K562 (cell line): ENCODE results near the gene FKBP2. TPM values are rescaled to one million over a fixed set of nuclear protein-coding genes. Genes with fewer than 3 reads are reported as not detected.

Experiments used
- ADNP ChIP-seq: fragments of 200-800 bp; sonication (Bioruptor generic); IDR thresholded peaks from 2 replicates; pipeline ENCODE4 v1.6.1; 2016; ENCODE audit warnings: missing genetic modification characterization, missing compliant biosample characterization
- CREM ChIP-seq: IDR thresholded peaks from 2 replicates; pipeline ENCODE4 v1.6.1; 2014; ENCODE audit warnings: antibody characterized with exemption, low read depth
- DEAF1 ChIP-seq: fragments of 450-650 bp; formaldehyde crosslinking; IDR thresholded peaks from 2 replicates; pipeline ENCODE4 v1.4.0; 2020; ENCODE audit warnings: mild to moderate bottlenecking, moderate library complexity
- FOXA1 ChIP-seq: fragments of 450-650 bp; IDR thresholded peaks from 2 replicates; pipeline ENCODE4 v1.6.1; 2016; ENCODE audit warnings: mild to moderate bottlenecking, borderline replicate concordance
- HOXB6 ChIP-seq: fragments of 250-450 bp; sonication (Bioruptor Pico); IDR thresholded peaks from 2 replicates; pipeline ENCODE4 v1.5.1; 2022; ENCODE audit warnings: mild to moderate bottlenecking, borderline replicate concordance
- KDM1A ChIP-seq, 2 experiments: fragments of 450-650 bp; IDR thresholded peaks; 2 replicates each; pipeline ENCODE4 v1.6.1; 2016; ENCODE audit warnings: mild to moderate bottlenecking in 2 of 2
- MLX ChIP-seq, 2 experiments: fragments of 450-650 bp in 1 of 2; sonication (generic) in 1 of 2; formaldehyde crosslinking; conservative IDR thresholded peaks; 2 replicates each; pipeline versions ENCODE4 v1.4.0 to v1.8.1; 2020 to 2022; ENCODE audit warnings: mild to moderate bottlenecking in 1 of 2, missing genetic modification reagents in 1 of 2
- MTA2 ChIP-seq: fragments of 450-650 bp; IDR thresholded peaks from 2 replicates; pipeline ENCODE4 v1.6.1; 2016; ENCODE audit warnings: low read depth
- RBM15 ChIP-seq: fragments of 200-400 bp; formaldehyde crosslinking; IDR thresholded peaks from 2 replicates; pipeline ENCODE4 v1.6.1; 2018; ENCODE audit warnings: mild to moderate bottlenecking, low read length, moderate library complexity; ENCODE audit not compliant: insufficient read depth
- RBM34 ChIP-seq: fragments of 200-400 bp; formaldehyde crosslinking; IDR thresholded peaks from 2 replicates; pipeline ENCODE4 v1.6.1; 2018; ENCODE audit warnings: low read length, borderline replicate concordance; ENCODE audit not compliant: insufficient read depth
- RNF2 ChIP-seq: sonication (generic); IDR thresholded peaks from 2 replicates; pipeline ENCODE4 v1.6.1; 2016
- STAG1 ChIP-seq: sonication (generic); formaldehyde crosslinking; IDR thresholded peaks from 2 replicates; pipeline ENCODE4 v1.5.0; 2020; ENCODE audit warnings: missing genetic modification reagents, borderline replicate concordance
- TAF1 ChIP-seq: IDR thresholded peaks from 2 replicates; pipeline ENCODE4 v1.6.1; 2011; ENCODE audit warnings: mild to moderate bottlenecking, low read length, moderate library complexity; ENCODE audit not compliant: insufficient read depth, control insufficient read depth, severe bottlenecking; ENCODE audit errors: extremely low read depth
- ZNF212 ChIP-seq: fragments of 450-650 bp; formaldehyde crosslinking; IDR thresholded peaks from 2 replicates; pipeline ENCODE4 v1.4.0; 2020; ENCODE audit warnings: mild to moderate bottlenecking
- ZNF76 ChIP-seq: fragments of 250-450 bp; sonication (Bioruptor Pico); IDR thresholded peaks from 2 replicates; pipeline ENCODE4 v1.4.0; 2020; ENCODE audit warnings: mild to moderate bottlenecking, moderate library complexity, borderline replicate concordance
- ZNF785 ChIP-seq: fragments of 250-450 bp; sonication (Bioruptor Pico); IDR thresholded peaks from 2 replicates; pipeline ENCODE4 v1.4.0; 2020; ENCODE audit warnings: mild to moderate bottlenecking
- polyA plus RNA-seq, 8 experiments: library from polyadenylated mRNA; depleted of rRNA in 4 of 8; stranded (reverse) in 5 of 8; unstranded in 3 of 8; fragments of >200 nt; fragmentation: Nextera tagmentation in 2 of 8; fragmentation: Illumina TruSeq in 1 of 8; extraction: Ambion mirVana in 2 of 8; extraction: Trizol in 1 of 8; gene quantifications; 2 replicates each; pipeline versions ENCODE4 v1.2.1 to v1.2.3, GENCODE V29; 2011 to 2014; ENCODE audit warnings: inconsistent platforms in 1 of 8, missing spikeins in 1 of 8
- total RNA-seq, 7 experiments: library from RNA; depleted of rRNA in 6 of 7; stranded (reverse); fragments of >200 nt in 6 of 7; fragmentation: Illumina TruSeq in 2 of 7; extraction: Trizol in 2 of 7; gene quantifications; 2 replicates each; pipeline versions ENCODE4 v1.2.1 to v1.2.3, GENCODE V29; 2011 to 2021; ENCODE audit warnings: low replicate concordance in 1 of 7
- TF ChIP-seq, protein P1 (sequence below): IDR thresholded peaks from 2 replicates; pipeline ENCODE4 v1.6.1; 2011; ENCODE audit not compliant: insufficient read length; ENCODE audit errors: extremely low read depth
- TF ChIP-seq, protein P2 (sequence below), 2 experiments: fragments of 450-650 bp; IDR thresholded peaks; 2 replicates each; pipeline ENCODE4 v1.6.1; 2016
- TF ChIP-seq, protein P3 (sequence below), 2 experiments: fragments of 450-650 bp in 1 of 2; IDR thresholded peaks; 2 replicates each; pipeline ENCODE4 v1.6.1; 2011 to 2017; ENCODE audit warnings: low read depth in 2 of 2, antibody characterized with exemption in 1 of 2, borderline replicate concordance in 1 of 2, low read length in 1 of 2, mild to moderate bottlenecking in 1 of 2, mixed read lengths in 1 of 2; ENCODE audit not compliant: control insufficient read depth in 1 of 2

The FKBP2 gene
- total and polyA plus RNA-seq, 9 of the 15 experiments (the other 6 are each of a cell fraction or from before 2014, with no cell fraction given): 3.5 to 151 (median 58.1) TPM

- TF ChIP-seq, protein P1, sequence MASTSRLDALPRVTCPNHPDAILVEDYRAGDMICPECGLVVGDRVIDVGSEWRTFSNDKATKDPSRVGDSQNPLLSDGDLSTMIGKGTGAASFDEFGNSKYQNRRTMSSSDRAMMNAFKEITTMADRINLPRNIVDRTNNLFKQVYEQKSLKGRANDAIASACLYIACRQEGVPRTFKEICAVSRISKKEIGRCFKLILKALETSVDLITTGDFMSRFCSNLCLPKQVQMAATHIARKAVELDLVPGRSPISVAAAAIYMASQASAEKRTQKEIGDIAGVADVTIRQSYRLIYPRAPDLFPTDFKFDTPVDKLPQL: no peak
- no peak for TF ChIP-seq HOXB6 (CRISPR knock-in tag)
- TF ChIP-seq TAF1: peak; percentile 69
- no peak for TF ChIP-seq ZNF212 (CRISPR knock-in tag)
- no peak for TF ChIP-seq FOXA1
- TF ChIP-seq CREM: peak; percentile 74
- no peak for TF ChIP-seq ZNF76 (CRISPR knock-in tag)
- TF ChIP-seq, protein P2, sequence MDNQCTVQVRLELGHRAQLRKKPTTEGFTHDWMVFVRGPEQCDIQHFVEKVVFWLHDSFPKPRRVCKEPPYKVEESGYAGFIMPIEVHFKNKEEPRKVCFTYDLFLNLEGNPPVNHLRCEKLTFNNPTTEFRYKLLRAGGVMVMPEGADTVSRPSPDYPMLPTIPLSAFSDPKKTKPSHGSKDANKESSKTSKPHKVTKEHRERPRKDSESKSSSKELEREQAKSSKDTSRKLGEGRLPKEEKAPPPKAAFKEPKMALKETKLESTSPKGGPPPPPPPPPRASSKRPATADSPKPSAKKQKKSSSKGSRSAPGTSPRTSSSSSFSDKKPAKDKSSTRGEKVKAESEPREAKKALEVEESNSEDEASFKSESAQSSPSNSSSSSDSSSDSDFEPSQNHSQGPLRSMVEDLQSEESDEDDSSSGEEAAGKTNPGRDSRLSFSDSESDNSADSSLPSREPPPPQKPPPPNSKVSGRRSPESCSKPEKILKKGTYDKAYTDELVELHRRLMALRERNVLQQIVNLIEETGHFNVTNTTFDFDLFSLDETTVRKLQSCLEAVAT (IDR thresholded peaks at IDR 0.05): no peak
- TF ChIP-seq RNF2: no peak
- no peak for TF ChIP-seq MTA2
- TF ChIP-seq DEAF1: no peak
- no peak for TF ChIP-seq ZNF785 (CRISPR knock-in tag)
- no peak; the same call in 1 of the 2 replicates for TF ChIP-seq STAG1 (CRISPR knock-in tag)
- no peak for TF ChIP-seq RBM15
- TF ChIP-seq ADNP (tag): no peak
- TF ChIP-seq, protein P3, sequence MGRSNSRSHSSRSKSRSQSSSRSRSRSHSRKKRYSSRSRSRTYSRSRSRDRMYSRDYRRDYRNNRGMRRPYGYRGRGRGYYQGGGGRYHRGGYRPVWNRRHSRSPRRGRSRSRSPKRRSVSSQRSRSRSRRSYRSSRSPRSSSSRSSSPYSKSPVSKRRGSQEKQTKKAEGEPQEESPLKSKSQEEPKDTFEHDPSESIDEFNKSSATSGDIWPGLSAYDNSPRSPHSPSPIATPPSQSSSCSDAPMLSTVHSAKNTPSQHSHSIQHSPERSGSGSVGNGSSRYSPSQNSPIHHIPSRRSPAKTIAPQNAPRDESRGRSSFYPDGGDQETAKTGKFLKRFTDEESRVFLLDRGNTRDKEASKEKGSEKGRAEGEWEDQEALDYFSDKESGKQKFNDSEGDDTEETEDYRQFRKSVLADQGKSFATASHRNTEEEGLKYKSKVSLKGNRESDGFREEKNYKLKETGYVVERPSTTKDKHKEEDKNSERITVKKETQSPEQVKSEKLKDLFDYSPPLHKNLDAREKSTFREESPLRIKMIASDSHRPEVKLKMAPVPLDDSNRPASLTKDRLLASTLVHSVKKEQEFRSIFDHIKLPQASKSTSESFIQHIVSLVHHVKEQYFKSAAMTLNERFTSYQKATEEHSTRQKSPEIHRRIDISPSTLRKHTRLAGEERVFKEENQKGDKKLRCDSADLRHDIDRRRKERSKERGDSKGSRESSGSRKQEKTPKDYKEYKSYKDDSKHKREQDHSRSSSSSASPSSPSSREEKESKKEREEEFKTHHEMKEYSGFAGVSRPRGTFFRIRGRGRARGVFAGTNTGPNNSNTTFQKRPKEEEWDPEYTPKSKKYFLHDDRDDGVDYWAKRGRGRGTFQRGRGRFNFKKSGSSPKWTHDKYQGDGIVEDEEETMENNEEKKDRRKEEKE (IDR thresholded peaks at IDR 0.05; ENCODE audit: borderline replicate concordance in 1 of 2, control insufficient read depth in 1 of 2, low read depth in 2 of 2, low read length in 1 of 2): 0 out of 4 replicates have a peak, but pooled peaks of 1 of the 2 experiments have one; percentile 33
- TF ChIP-seq KDM1A (IDR thresholded peaks at IDR 0.05): no peak
- no peak for TF ChIP-seq MLX (CRISPR knock-in tag; conservative IDR thresholded peaks at IDR 0.05)
- no peak for TF ChIP-seq RBM34
These were observed 15.0 kb upstream of the FKBP2 start, which contains the start of the genes NUDT22 and TRPT1 (continued) for GRCh38 chr11:64225608-64226506.
